HK-2 (cell line): ENCODE results near the gene ISL2.

Experiments
- DNase-seq: peaks from one replicate; pipeline ENCODE4 v3.0.0-alpha.2; 2018; ENCODE audit not compliant: unreplicated experiment

ISL2 gene

GRCh38 chr15:76342058-76342381, 5.4 kb downstream of the ISL2 start:
- DNase-seq = no peak

DNA sequence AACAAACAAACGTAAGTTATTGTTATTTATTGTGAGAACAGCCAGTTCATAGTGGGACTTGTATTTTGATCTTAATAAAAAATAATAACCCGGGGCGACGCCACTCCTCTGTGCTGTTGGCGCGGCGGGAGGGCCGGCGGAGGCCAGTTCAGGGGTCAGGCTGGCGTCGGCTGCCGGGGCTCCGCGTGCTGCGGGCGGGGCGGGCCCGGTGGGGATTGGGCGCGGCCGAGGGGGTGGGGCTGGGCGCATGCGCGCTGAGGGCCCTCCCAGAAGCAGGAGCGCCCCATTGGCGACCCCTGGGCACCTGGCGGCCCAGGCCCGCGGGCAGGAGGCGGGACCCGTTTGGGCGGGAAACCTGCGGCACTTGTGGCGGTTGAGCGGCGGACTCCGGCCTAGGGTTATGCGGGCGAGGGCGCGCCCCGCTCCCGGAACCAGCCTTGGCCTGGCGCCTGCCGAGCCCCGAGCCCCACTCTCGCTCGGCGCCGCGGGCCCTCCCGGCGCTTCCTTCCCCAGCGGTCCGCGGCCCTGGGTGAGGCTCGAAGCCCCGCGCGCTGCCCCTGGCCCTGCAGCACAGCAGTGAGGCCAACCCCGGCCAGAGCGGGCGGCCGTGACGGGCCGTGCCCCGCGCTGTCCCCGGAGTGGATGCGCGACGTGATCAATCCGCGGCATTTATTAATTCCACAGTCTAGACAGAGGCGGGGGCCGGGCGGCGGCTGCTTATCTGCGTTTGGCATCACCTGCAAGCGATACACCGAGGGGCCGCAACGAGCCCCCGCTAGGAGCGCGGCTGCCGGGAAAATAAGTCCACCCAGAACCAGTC, 6.0 kb downstream of the ISL2 start:
- no peak for DNase-seq

DNA sequence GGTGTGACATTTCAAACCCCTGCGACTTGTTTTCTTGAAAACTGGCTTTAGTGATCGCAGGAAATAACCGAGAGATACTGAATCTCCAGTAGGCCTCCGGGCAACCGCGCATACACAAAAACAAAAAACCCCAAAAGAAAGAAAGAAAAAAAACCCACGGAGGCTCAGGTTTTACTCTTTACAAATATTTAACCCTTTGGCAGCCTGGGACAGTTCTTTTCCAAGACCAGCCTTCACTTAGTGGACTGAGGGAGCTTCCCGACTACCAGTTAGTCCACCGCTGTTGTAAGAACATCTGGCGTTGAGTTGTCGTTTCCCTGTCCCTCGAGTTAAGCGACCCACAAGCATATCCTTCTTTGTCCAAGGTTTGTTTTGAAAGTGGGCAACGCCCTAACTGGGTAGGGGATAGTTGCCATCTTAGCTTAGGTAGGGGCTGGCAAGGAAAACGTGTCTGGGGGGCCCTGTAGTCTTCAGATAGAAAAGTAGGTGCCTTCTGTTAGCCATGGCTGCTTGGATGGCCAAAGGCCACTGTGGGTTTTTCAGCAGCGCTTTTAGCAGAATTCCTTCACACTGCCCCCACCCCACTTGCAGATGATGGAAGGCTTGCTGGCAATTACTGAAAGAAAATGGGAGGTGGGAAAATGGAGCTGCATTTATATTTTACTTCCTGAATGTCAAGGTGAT, 6.9 kb downstream of the ISL2 start:
- no peak for DNase-seq

DNA sequence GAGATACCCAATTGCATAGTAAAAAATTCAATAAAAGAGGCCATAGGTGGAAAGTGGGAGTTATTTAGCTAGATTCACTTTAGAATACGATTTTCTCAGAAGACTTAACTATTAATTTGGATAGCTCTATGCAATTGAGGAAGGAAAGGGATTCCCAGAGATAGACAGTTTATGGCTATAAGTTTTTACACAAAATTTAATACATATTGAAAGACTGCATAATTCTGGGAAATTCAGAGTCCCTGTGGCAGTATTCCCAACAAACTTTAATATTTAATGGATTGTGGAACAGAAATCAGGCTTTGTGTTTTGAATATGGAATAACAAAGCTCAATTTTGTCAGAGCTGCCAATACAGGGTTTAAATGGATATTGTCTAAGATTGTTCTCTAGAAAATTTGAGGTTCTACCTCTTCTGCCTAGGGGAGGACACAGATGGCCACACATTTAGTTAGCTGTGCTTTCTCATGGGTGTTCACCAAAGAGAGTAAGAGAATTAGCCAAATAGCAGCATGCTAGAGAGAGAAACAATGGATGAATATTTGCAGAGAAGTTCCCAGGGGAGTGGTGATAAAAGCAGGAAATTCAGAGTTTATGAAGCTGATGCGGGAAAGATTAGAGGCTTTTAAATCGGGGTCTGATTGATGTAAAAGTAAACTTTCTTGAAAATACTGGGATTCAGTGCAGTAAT, 8.5 kb downstream of the ISL2 start:
- no peak for DNase-seq

GRCh38 chr15:76345583-76345879, 9.0 kb downstream of the ISL2 start:
- DNase-seq = no peak

GRCh38 chr15:76345880-76346668, 9.5 kb downstream of the ISL2 start:
- peak; percentile 10 for DNase-seq

DNA sequence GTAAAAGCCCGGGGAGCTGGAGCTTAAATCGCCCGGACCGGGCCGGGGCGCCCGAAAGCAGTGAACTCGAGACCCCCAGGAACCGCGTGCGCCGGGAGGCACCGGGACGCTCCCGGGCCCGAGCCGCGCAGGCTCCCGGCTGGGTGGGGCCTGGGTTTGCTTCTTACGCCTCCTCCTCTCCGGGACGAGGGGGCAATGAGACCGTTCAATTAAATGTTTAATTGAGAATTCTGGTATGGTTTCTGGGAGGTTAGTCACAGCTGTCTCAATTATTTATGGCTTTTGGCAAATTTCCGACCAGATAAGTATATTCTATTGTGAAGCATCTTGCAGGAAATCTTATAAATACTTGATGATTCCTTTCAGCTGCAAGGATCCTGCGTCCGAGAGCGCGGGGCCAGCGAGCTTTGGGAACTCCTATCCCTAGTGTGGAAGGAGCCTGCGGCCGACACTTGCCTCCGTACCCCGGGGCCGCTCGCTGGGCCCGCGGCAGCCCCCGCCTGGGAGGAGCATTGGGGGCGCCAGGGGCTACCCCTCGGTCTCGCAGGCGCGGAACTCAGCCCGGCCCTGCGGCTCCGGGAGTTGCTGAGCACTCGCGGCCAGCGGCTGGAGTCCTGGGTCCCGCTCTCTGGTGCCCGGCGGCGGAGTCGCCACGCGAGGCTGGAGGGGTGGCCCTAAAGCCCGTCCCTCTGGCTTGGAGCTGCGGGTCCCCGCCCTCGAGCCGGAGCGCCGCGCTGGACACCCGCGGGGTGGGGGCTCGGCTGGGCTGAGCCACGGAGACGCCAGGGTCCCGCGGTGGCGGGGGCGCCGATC, 10.3 kb downstream of the ISL2 start:
- no peak for DNase-seq

DNA sequence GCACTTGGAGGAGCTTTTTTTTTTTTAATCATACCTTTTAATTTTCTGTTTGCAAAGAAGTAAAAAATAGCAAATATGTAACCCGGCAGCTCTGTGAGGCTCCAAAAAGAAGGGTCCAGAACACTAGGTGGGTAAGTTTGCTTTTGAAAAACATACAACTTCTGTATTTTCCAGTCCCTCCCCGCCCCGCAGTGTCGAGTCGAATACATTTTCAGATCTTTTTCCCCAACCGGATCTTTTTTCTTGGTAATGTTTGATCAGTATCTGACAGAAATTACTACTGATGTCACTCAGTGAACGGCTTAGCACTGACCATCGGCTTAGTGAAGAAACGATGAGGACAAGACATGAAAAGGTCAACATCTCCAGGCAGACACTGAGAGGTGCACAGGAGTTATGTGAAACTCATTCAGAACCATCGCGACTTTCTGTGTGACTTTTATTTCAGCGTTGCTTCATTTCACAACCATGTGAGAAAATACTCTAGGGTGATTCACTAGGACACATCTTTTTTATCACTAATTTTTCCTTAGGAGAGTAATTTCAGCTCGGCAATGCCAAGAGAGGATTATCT, 11.0 kb downstream of the ISL2 start:
- no peak for DNase-seq

GRCh38 chr15:76349301-76350070, 12.9 kb downstream of the ISL2 start:
- no peak for DNase-seq

GRCh38 chr15:76353023-76353577, 16.5 kb downstream of the ISL2 start:
- DNase-seq = no peak

DNA sequence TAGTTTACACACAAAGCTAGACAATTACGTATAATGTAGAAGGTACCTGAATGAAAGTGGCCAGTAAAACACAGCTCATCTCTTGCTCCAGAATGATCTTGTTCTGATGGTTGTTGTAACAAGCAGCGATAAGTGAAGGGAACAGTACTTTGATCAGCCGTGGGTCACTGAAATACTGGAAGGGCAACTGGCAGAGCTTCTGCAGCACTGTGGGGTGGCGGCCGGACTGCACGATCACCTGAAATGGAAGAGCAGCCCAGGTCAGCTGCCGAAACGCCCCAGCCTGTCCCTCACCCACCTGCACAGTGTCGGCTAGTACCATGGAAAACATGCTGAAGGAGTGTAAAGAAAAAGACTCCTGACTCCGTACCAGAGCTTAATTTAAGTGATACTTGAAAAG, 17.3 kb downstream of the ISL2 start:
- DNase-seq = no peak

DNA sequence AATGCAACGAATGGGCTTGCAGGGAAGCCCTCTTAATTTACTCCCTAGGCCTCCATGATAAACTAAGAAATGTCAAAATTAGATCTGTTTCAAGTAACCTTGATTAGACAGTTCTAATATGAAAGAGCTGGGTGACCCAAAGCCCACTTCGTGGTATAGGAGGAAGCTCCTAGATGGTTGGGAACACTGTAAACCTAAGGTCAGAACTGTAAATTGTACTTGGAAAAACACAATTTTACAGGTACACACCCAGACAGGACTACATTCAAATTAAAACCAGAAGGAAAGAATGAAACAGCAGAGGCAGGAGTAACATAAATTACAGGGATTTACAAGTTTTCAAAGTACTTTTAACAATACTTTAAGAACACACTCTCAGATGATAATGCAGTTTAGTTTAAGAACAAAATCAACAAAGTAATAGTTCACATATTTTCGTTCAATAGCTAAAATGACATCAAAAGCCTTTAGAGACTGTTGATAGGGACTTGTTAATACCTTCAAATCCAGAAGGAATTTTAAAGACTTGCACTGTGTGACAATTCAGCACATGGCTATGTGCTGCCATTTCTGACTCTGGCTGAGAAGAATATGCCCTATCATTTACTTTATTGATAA, 18.4 kb downstream of the ISL2 start:
- DNase-seq = no peak

DNA sequence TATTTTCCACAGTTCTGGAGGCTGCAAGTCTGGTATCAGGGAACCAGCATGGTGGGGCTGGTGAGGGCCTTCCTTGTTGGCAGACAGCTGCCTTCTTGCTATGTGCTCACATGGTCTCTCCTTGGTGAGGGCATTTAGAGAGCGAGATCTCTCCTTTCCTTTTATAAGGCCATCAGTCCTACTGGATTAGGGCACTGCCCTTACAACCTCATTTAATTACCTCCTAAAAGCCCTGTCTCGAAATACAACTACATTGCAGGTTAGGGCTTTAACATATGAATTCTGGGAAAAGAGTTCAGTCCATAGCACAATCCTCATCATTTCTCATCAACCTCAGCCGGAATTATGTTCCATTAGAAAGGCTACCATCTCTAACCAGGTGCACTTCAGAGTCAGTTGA, 21.9 kb downstream of the ISL2 start:
- no peak for DNase-seq

DNA sequence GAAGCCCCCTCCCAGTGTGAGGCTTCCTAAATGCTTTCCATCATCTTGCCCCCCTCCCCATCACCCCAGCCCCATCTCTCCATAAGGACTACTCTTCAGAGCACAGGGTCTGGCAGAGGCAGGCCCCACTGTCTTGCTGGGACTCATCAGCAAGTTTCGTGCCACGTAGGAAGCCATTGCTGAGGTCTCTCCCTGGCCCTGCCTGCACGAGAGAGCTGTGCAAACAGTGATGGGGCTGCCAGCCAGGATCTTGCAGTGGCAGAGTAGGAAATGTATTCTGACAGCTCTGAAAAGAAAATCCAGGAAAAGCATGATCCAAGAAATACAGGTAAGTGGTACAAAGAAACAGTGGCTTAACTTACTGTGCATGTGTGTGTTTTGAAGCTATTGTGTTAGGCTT, 22.6 kb downstream of the ISL2 start:
- DNase-seq = no peak

GRCh38 chr15:76360416-76360815, 23.8 kb downstream of the ISL2 start:
- DNase-seq = no peak

DNA sequence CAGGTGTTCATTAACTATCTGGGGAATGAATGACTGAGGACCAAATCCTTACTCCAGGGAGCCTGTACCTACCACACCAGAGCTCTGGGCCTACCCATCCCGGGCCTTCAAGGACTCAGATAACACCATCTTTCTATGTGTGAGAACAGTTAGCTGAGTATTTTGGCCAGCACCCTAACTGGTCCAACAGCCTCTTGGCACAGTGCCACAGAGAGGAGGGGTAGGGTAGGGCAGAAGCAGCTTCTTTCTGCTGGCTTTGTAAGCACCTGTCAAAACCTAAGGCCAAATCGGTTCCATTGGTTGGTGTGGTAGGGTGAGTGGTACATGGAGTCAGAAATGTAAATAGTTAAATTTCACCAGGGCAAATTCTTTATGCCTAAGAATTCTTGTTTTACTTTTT, 26.7 kb downstream of the ISL2 start:
- DNase-seq = no peak

DNA sequence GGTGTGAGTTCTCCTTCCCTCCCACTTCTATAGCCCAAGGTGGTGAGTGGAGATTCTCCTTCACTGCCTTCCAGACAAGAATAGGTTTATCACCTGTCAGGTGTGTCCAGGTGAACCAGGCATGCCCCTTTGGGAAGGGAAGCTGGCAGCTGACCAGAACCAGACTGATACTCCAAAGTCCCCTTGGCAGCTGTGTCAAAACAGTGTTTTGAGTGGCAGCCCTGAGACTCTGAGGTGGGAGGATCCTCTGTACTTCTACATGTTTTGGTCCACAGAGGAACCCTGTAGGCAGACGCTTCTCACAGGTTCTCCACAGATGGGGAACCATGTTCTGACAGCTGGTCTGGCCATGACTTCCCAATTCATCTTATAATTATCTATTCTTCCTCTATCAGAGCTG, 30.1 kb downstream of the ISL2 start:
- no peak for DNase-seq

DNA sequence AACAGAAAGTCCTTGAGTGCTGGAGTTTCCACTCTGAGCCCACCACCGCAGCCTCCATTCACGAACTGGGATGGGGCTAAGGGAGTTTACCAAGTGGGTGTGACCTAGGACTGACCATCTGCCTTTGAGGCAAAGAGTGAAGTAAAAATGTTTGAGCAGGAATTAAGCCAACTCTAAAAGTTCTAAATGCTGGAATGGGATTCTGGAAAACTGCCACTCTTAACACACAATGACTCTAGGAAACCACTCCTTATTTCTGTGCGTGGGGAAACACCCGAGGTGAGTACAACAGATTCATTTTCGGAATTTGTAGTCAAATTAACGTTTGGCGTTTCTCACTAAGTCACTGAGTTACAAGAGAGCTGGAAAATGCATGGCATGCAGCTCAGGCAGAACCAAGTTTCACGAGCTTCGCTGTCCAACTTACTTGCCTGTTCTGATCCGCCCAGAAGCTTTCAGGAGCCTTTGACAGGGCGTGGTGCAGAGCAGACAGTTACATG, 31.6 kb downstream of the ISL2 start:
- no peak for DNase-seq

- no peak for DNase-seq
Measured at GRCh38 chr15:76376029-76376428, 39.5 kb downstream of the ISL2 start.

DNA sequence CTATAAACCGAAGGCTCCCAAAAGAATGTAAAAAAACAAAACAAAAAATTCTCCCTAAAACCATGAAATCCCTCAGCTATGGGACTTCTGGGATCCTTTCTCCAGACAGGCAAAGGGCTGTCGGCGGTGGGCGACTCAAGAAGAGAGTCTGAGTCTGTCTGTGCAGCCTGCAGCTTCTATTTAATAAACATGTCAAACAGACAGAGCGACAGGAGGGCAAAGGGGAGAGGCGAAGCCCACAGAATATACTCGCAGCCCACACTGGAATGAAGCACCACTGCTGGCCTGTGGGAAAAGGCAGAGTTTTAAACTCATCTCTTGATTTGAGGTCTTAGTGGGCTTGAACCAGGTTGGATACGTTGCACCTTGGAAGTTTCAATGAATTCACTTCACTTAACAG, 40.2 kb downstream of the ISL2 start:
- no peak for DNase-seq
